ENCODE data around the gene ZKSCAN8.

Gene ZKSCAN8

GRCh38 chr6:28171271-28171670 is 29.6 kb downstream of the ZKSCAN8 start:
- no peak overlapping the region for H3K4me2 ChIP-seq (ENCODE audit: low read length)
- no peak overlapping the region for H3K4me3 ChIP-seq (ENCODE audit: low read length)
- no peaks in the 10 kb centered on the region for H3K9me3 ChIP-seq (replicated peaks; ENCODE audit: low read length)
- H3K9ac ChIP-seq (ENCODE audit: low read depth, low read length): no peak overlapping the region
- no peaks in the 10 kb centered on the region for H3K27me3 ChIP-seq (ENCODE audit: control insufficient read depth, insufficient read depth, low read length)
- no peaks in the 10 kb centered on the region for H3K4me1 ChIP-seq (ENCODE audit: control insufficient read depth, insufficient read depth, low read length)
- H3K36me3 ChIP-seq (ENCODE audit: insufficient read depth, low read length): no peaks in the 10 kb centered on the region

GRCh38 chr6:28172006-28172405 is 30.3 kb downstream of the ZKSCAN8 start:
- H3K36me3 ChIP-seq (ENCODE audit: insufficient read depth, low read length): no peaks in the 10 kb centered on the region
- H3K4me2 ChIP-seq (ENCODE audit: low read length): no peak overlapping the region
- H3K4me3 ChIP-seq (ENCODE audit: low read length): no peak overlapping the region
- H3K27me3 ChIP-seq (ENCODE audit: control insufficient read depth, insufficient read depth, low read length): no peaks in the 10 kb centered on the region
- H3K9me3 ChIP-seq (replicated peaks; ENCODE audit: low read length): no peaks in the 10 kb centered on the region
- H3K4me1 ChIP-seq (ENCODE audit: control insufficient read depth, insufficient read depth, low read length): no peaks in the 10 kb centered on the region
- no peak overlapping the region for H3K9ac ChIP-seq (ENCODE audit: low read depth, low read length)

GRCh38 chr6:28176373-28176772 is 34.7 kb downstream of the ZKSCAN8 start:
- Histone ChIP-seq H3K27me3 (ENCODE audit: control insufficient read depth, insufficient read depth, low read length) (no peaks in the 10 kb centered on the region), H3K4me1 (ENCODE audit: control insufficient read depth, insufficient read depth, low read length) (no peaks in the 10 kb centered on the region), H3K4me2 (ENCODE audit: low read length) (no peak overlapping the region)

GRCh38 chr6:28182255-28182654 is 40.6 kb downstream of the ZKSCAN8 start:
- Histone ChIP-seq H3K9me3 (replicated peaks; ENCODE audit: low read length) (peaks cover 1% of the 10 kb centered on the region), H3K4me1 (ENCODE audit: control insufficient read depth, insufficient read depth, low read length) (no peaks in the 10 kb centered on the region), H3K9ac (ENCODE audit: low read depth, low read length) (no peak overlapping the region), H3K4me2 (ENCODE audit: low read length) (no peak overlapping the region), H3K4me3 (ENCODE audit: low read length) (no peak overlapping the region), H3K27me3 (ENCODE audit: control insufficient read depth, insufficient read depth, low read length) (no peaks in the 10 kb centered on the region), H3K36me3 (ENCODE audit: insufficient read depth, low read length) (no peaks in the 10 kb centered on the region)

More at GRCh38 chr6:28176373-28176772, 34.7 kb downstream of the ZKSCAN8 start:
- Histone ChIP-seq H3K36me3 (ENCODE audit: insufficient read depth, low read length) (no peaks in the 10 kb centered on the region), H3K9ac (ENCODE audit: low read depth, low read length) (no peak overlapping the region), H3K9me3 (replicated peaks; ENCODE audit: low read length) (no peaks in the 10 kb centered on the region), H3K4me3 (ENCODE audit: low read length) (no peak overlapping the region)

- no peak overlapping the region for H3K4me2 ChIP-seq (ENCODE audit: low read length)
- H3K9me3 ChIP-seq (replicated peaks; ENCODE audit: low read length): peaks cover 26% of the 10 kb centered on the region
- H3K27me3 ChIP-seq (ENCODE audit: control insufficient read depth, insufficient read depth, low read length): no peaks in the 10 kb centered on the region
These were observed 46.7 kb downstream of the ZKSCAN8 start for GRCh38 chr6:28188111-28188979.

GRCh38 chr6:28200020-28200419 is 58.3 kb downstream of the ZKSCAN8 start:
- Histone ChIP-seq H3K9me3 (replicated peaks; ENCODE audit: low read length) (no peaks in the 10 kb centered on the region), H3K27me3 (ENCODE audit: control insufficient read depth, insufficient read depth, low read length) (peaks cover 17% of the 10 kb centered on the region), H3K4me3 (ENCODE audit: low read length) (no peak overlapping the region), H3K4me1 (ENCODE audit: control insufficient read depth, insufficient read depth, low read length) (no peaks in the 10 kb centered on the region), H3K36me3 (ENCODE audit: insufficient read depth, low read length) (no peaks in the 10 kb centered on the region), H3K4me2 (ENCODE audit: low read length) (no peak overlapping the region), H3K9ac (ENCODE audit: low read depth, low read length) (no peak overlapping the region)

More at GRCh38 chr6:28188111-28188979, 46.7 kb downstream of the ZKSCAN8 start:
- no peaks in the 10 kb centered on the region for H3K36me3 ChIP-seq (ENCODE audit: insufficient read depth, low read length)
- no peak overlapping the region for H3K4me3 ChIP-seq (ENCODE audit: low read length)
- H3K4me1 ChIP-seq (ENCODE audit: control insufficient read depth, insufficient read depth, low read length): no peaks in the 10 kb centered on the region
- no peak overlapping the region for H3K9ac ChIP-seq (ENCODE audit: low read depth, low read length)

GRCh38 chr6:28203201-28203600 is 61.5 kb downstream of the ZKSCAN8 start:
- no peak overlapping the region for H3K9ac ChIP-seq (ENCODE audit: low read depth, low read length)
- no peak overlapping the region for H3K4me3 ChIP-seq (ENCODE audit: low read length)
- peaks cover 47% of the 10 kb centered on the region for H3K27me3 ChIP-seq (ENCODE audit: control insufficient read depth, insufficient read depth, low read length)
- H3K36me3 ChIP-seq (ENCODE audit: insufficient read depth, low read length): no peaks in the 10 kb centered on the region
- H3K4me1 ChIP-seq (ENCODE audit: control insufficient read depth, insufficient read depth, low read length): peaks cover 13% of the 10 kb centered on the region
- no peak overlapping the region for H3K4me2 ChIP-seq (ENCODE audit: low read length)
- no peaks in the 10 kb centered on the region for H3K9me3 ChIP-seq (replicated peaks; ENCODE audit: low read length)

- Histone ChIP-seq H3K4me3 (ENCODE audit: low read length) (no peak overlapping the region), H3K4me1 (ENCODE audit: control insufficient read depth, insufficient read depth, low read length) (peaks cover 15% of the 10 kb centered on the region), H3K36me3 (ENCODE audit: insufficient read depth, low read length) (no peaks in the 10 kb centered on the region), H3K4me2 (ENCODE audit: low read length) (no peak overlapping the region), H3K9me3 (replicated peaks; ENCODE audit: low read length) (no peaks in the 10 kb centered on the region), H3K27me3 (ENCODE audit: control insufficient read depth, insufficient read depth, low read length) (peaks cover 70% of the 10 kb centered on the region), H3K9ac (ENCODE audit: low read depth, low read length) (no peak overlapping the region)
These were observed 64.2 kb downstream of the ZKSCAN8 start for GRCh38 chr6:28205879-28206278.

GRCh38 chr6:28206527-28206926 is 64.8 kb downstream of the ZKSCAN8 start:
- no peak overlapping the region for H3K4me3 ChIP-seq (ENCODE audit: low read length)
- peaks cover 77% of the 10 kb centered on the region for H3K27me3 ChIP-seq (ENCODE audit: control insufficient read depth, insufficient read depth, low read length)
- peaks cover 15% of the 10 kb centered on the region for H3K4me1 ChIP-seq (ENCODE audit: control insufficient read depth, insufficient read depth, low read length)
- H3K9me3 ChIP-seq (replicated peaks; ENCODE audit: low read length): no peaks in the 10 kb centered on the region
- no peak overlapping the region for H3K4me2 ChIP-seq (ENCODE audit: low read length)
- H3K36me3 ChIP-seq (ENCODE audit: insufficient read depth, low read length): no peaks in the 10 kb centered on the region
- no peak overlapping the region for H3K9ac ChIP-seq (ENCODE audit: low read depth, low read length)

GRCh38 chr6:28206928-28207509 is 65.3 kb downstream of the ZKSCAN8 start:
- peaks cover 79% of the 10 kb centered on the region for H3K27me3 ChIP-seq (ENCODE audit: control insufficient read depth, insufficient read depth, low read length)
- no peaks in the 10 kb centered on the region for H3K36me3 ChIP-seq (ENCODE audit: insufficient read depth, low read length)
- no peaks in the 10 kb centered on the region for H3K9me3 ChIP-seq (replicated peaks; ENCODE audit: low read length)
- no peak overlapping the region for H3K9ac ChIP-seq (ENCODE audit: low read depth, low read length)
- H3K4me1 ChIP-seq (ENCODE audit: control insufficient read depth, insufficient read depth, low read length): peaks cover 16% of the 10 kb centered on the region
- H3K4me3 ChIP-seq (ENCODE audit: low read length): peak overlapping the region; percentile 74
- H3K4me2 ChIP-seq (ENCODE audit: low read length): peak overlapping the region; percentile 96

GRCh38 chr6:28207510-28208110 is 65.9 kb downstream of the ZKSCAN8 start:
- Histone ChIP-seq H3K27me3 (ENCODE audit: control insufficient read depth, insufficient read depth, low read length) (peaks cover 77% of the 10 kb centered on the region), H3K4me1 (ENCODE audit: control insufficient read depth, insufficient read depth, low read length) (peaks cover 19% of the 10 kb centered on the region), H3K4me2 (ENCODE audit: low read length) (peak overlapping the region; percentile 96), H3K9me3 (replicated peaks; ENCODE audit: low read length) (no peaks in the 10 kb centered on the region), H3K4me3 (ENCODE audit: low read length) (peak overlapping the region; percentile 74), H3K36me3 (ENCODE audit: insufficient read depth, low read length) (no peaks in the 10 kb centered on the region), H3K9ac (ENCODE audit: low read depth, low read length) (peak overlapping the region; percentile 39)

Measured in skeletal muscle satellite cell (primary cell).